Measurements from ENCODE around the gene TRIM34.

The TRIM34 gene

GRCh38 chr11:5605849-5606248, 19.0 kb upstream of the TRIM34 start:
- no peak overlapping the region for H3K27ac ChIP-seq
- TF ChIP-seq ZFX (IDR thresholded peaks at IDR 0.05; ENCODE audit: borderline replicate concordance) (no peak), CTCF (IDR thresholded peaks at IDR 0.05) (no peak)

- no peak overlapping the region for H3K27ac ChIP-seq
- TF ChIP-seq ZFX (IDR thresholded peaks at IDR 0.05; ENCODE audit: borderline replicate concordance) = no peak
- TF ChIP-seq CTCF (IDR thresholded peaks at IDR 0.05) = no peak
Measured at GRCh38 chr11:5608808-5609207, 16.0 kb upstream of the TRIM34 start.

- TF ChIP-seq CTCF (IDR thresholded peaks at IDR 0.05) (no peak), ZFX (IDR thresholded peaks at IDR 0.05; ENCODE audit: borderline replicate concordance) (no peak)
- H3K27ac ChIP-seq = no peak overlapping the region
Measured at GRCh38 chr11:5610446-5610845, 14.4 kb upstream of the TRIM34 start.

GRCh38 chr11:5611627-5612026, 13.2 kb upstream of the TRIM34 start:
- no peak for TF ChIP-seq ZFX (IDR thresholded peaks at IDR 0.05; ENCODE audit: borderline replicate concordance)
- TF ChIP-seq CTCF (IDR thresholded peaks at IDR 0.05) = no peak
- H3K27ac ChIP-seq = no peak overlapping the region

- no peak overlapping the region for H3K27ac ChIP-seq
- TF ChIP-seq CTCF (IDR thresholded peaks at IDR 0.05) (no peak), ZFX (IDR thresholded peaks at IDR 0.05; ENCODE audit: borderline replicate concordance) (no peak)
Measured at GRCh38 chr11:5618807-5619206, 6.0 kb upstream of the TRIM34 start.

GRCh38 chr11:5620651-5621521, 3.9 kb upstream of the TRIM34 start:
- no peak overlapping the region for H3K27ac ChIP-seq
- TF ChIP-seq ZFX (IDR thresholded peaks at IDR 0.05; ENCODE audit: borderline replicate concordance) (no peak), CTCF (IDR thresholded peaks at IDR 0.05) (no peak)

GRCh38 chr11:5621580-5621979, 3.2 kb upstream of the TRIM34 start:
- TF ChIP-seq ZFX (IDR thresholded peaks at IDR 0.05; ENCODE audit: borderline replicate concordance) (no peak), CTCF (IDR thresholded peaks at IDR 0.05) (no peak)
- H3K27ac ChIP-seq = no peak overlapping the region
